AG08396 (cell line): ENCODE measurements around the gene CLK1.
A peak's percentile ranks its signal among the peaks of the same experiment; 100 is the strongest.

ENCODE experiments used
- DNase-seq: peaks from one replicate; pipeline ENCODE4 v3.0.0; 2012; ENCODE audit warnings: low spot score, mixed read lengths

CLK1 gene

DNA sequence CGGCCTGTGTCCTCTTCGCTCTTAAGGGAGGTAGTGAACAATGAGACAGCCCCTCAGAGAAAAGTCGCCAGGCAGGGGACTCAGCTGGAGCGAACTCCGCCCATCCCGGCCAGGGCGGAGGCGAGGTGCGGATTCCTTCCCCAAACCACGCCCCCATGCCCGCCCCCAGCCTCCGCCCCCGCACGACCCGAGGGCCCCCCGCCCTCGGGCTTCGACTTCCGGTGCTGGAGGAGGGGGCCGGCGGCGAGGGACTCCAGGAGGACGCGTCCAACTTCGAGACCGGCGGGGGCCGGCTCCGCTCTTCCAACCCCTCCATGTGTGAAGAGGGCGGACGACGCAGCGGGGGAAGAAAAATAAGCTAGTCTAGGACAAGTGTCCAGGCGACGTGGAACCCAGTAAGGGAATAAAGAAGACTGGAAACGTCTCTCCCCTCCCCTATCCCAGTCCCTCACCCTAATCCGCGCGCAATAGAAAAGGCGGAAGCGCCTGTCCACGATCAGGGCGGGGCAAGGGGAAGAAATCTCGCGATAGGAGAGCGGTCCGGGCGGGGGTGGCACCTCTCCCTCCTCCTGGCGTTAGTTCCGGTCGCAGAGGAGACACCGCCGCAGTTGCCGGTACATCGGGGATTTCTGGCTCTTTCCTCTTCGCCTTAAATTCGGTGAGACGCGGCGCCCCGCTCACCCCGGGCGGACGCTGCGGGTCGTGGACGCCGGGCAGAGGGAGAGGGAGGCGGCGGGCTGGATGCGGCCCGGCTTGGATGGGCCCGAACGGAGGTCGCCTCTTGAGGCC, 52.9 kb downstream of the CLK1 start, which contains the start of gene BZW1:
Gene BZW1 (plus strand): TSS at position 578 of the 789 bp plus-strand sequence. CDS start 1,308 bp downstream, outside the sequence.
- peak; percentile 98 for DNase-seq

DNA sequence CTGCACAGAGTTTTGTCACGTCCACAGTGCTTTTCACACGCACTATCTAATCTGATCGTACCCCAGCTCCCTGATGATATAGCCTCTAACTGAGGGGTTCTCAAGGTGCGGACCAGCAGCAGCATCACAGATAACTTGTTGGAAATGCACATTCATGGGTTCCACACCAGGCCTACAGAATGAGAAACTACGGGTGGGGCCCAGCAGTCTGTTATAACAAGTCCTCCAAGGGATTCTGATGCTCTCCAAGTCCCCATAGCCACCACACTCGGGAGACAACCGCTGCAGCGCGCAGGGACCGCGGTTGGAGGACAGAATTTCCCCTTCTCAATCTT, 53.5 kb downstream of the CLK1 start:
- DNase-seq, result no peak

DNA sequence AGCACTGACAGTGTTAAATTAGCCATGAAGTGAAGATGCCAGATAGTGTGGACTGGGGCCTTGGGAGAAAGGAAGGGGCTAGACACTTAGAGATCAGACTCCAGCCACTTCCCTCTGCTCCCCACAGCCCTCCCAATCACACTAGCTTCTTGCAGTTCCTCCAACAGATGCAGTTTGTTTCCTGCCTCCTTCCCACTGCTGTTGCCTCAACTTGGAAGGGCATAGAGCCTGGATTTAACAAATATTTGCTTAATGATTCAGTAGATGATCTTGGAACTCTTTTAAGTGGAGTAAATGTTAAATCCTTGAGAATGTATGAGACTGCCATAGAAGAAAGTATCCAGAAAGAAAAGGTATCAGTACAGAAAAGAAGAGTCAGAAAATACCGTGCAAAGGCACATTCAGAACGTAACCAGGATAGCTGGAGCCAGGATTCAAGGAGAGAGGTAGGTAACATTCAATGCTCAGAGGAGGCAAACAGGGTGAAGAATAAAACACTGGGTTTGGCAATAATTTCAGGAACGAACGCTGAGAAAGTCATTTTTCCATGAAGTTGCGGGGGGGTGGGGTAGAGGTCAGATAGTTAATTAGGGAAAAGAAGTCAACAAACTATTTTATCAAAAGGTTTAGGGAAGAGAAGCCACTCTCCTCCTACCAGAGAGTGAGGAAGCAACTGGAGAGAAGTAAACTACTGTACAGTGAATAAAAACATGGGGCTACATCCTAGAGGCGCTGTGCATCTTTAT, 54.0 kb downstream of the CLK1 start:
- DNase-seq, result peak; percentile 68

DNA sequence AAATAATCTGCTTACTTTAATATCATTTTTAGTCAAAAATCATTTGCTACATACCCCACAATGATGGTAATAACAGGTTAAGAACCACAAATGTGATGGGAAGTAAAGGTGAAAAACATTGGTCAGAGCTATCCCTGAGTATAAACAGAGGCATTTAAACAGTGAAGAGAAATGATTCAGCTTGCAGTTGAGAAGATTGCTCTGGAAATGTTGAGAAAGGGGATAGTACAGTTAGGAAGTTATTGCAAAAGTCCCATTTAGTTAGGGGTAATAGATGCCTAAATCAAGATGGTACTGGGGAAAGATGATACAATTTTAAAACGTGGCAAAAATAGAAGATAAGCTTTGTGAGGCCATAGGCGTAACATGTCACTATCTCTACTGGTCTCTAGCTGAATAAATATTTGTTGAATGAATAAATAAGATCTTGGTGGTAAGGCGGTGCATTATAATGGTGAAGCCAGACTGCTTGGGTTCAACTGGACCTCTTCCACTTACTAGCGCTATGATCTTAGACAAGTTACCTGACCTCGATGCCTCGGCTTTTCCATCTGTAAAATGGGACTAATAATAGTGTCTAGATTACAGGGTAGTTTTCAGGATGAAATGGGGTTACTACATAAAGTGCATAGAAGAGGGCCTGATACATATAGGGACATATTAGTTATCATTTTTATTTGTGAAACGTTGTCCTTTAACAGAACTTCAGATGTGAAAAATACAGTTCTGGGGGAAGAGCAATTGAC, 54.8 kb downstream of the CLK1 start:
- DNase-seq, result no peak
